OCI-LY7 (cell line): ENCODE measurements around the gene PIWIL1.

Source experiments
- EZH2phosphoT487 ChIP-seq: fragments of 200-600 bp; sonication (generic); IDR thresholded peaks from 2 replicates; pipeline ENCODE4 v1.6.1; 2018; ENCODE audit warnings: low read depth, borderline replicate concordance, mild to moderate bottlenecking, mixed run types, antibody characterized with exemption, low read length, moderate library complexity, mixed read lengths
- TF ChIP-seq, protein P1 (sequence below): fragments of 200-600 bp; sonication (generic); conservative IDR thresholded peaks from 2 replicates; pipeline ENCODE4 v1.5.1; 2014; ENCODE audit warnings: mild to moderate bottlenecking, antibody characterized with exemption, low read length, moderate library complexity, mixed read lengths

GRCh38 chr12:130421896-130422295, 84.2 kb downstream of the PIWIL1 start:
- TF ChIP-seq, protein P1, sequence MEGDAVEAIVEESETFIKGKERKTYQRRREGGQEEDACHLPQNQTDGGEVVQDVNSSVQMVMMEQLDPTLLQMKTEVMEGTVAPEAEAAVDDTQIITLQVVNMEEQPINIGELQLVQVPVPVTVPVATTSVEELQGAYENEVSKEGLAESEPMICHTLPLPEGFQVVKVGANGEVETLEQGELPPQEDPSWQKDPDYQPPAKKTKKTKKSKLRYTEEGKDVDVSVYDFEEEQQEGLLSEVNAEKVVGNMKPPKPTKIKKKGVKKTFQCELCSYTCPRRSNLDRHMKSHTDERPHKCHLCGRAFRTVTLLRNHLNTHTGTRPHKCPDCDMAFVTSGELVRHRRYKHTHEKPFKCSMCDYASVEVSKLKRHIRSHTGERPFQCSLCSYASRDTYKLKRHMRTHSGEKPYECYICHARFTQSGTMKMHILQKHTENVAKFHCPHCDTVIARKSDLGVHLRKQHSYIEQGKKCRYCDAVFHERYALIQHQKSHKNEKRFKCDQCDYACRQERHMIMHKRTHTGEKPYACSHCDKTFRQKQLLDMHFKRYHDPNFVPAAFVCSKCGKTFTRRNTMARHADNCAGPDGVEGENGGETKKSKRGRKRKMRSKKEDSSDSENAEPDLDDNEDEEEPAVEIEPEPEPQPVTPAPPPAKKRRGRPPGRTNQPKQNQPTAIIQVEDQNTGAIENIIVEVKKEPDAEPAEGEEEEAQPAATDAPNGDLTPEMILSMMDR = no peak
- TF ChIP-seq EZH2phosphoT487 = no peak
